HG03565 (cell line): ENCODE results near the gene ARID5B.
A peak's percentile ranks its signal among the peaks of the same experiment; 100 is the strongest.
"Not testable (repeated sequence)": the region's sequence is repeated elsewhere in the genome, so short reads cannot be mapped to it uniquely, and the experiment has no call there.

Source experiments
- ATAC-seq: cut with Tn5 transposase; IDR thresholded peaks from one replicate; pipeline ENCODE4 v1.9.1; 2021; ENCODE audit warnings: mild to moderate bottlenecking, moderate library complexity; ENCODE audit not compliant: unreplicated experiment

The ARID5B gene

GRCh38 chr10:62024026-62024701 lies 122.7 kb downstream of the ARID5B start:
- no peak for ATAC-seq

GRCh38 chr10:62025134-62025794 lies 123.8 kb downstream of the ARID5B start:
- ATAC-seq: no peak

GRCh38 chr10:62025901-62026879 lies 124.7 kb downstream of the ARID5B start:
- no peak for ATAC-seq

- no peak for ATAC-seq
Measured at GRCh38 chr10:62027841-62028501, 126.5 kb downstream of the ARID5B start.

- not testable (repeated sequence) for ATAC-seq
Measured at GRCh38 chr10:62028502-62028842, 127.0 kb downstream of the ARID5B start.

GRCh38 chr10:62029401-62029800 lies 127.9 kb downstream of the ARID5B start:
- no peak for ATAC-seq

GRCh38 chr10:62031507-62031906 lies 130.0 kb downstream of the ARID5B start:
- no peak for ATAC-seq

GRCh38 chr10:62033125-62033524 lies 131.6 kb downstream of the ARID5B start:
- no peak for ATAC-seq

- no peak for ATAC-seq
Measured at GRCh38 chr10:62034096-62034640, 132.7 kb downstream of the ARID5B start.

- no peak for ATAC-seq
Measured at GRCh38 chr10:62036186-62037081, 134.9 kb downstream of the ARID5B start.

GRCh38 chr10:62037166-62037831 lies 135.8 kb downstream of the ARID5B start:
- ATAC-seq: no peak

- ATAC-seq: no peak
Measured at GRCh38 chr10:62037890-62038608, 136.6 kb downstream of the ARID5B start.

GRCh38 chr10:62038609-62039190 lies 137.2 kb downstream of the ARID5B start:
- ATAC-seq: peak; percentile 48

- ATAC-seq: no peak
Measured at GRCh38 chr10:62039954-62040353, 138.5 kb downstream of the ARID5B start.

GRCh38 chr10:62040881-62041280 lies 139.4 kb downstream of the ARID5B start:
- no peak for ATAC-seq

GRCh38 chr10:62043421-62044021 lies 142.0 kb downstream of the ARID5B start:
- ATAC-seq: no peak

GRCh38 chr10:62044566-62044965 lies 143.1 kb downstream of the ARID5B start:
- ATAC-seq: no peak
